PC-9 (cell line): ENCODE measurements around the gene ETV1. TPM values are rescaled to one million over a fixed set of nuclear protein-coding genes. Genes with fewer than 3 reads are reported as not detected.

ENCODE experiments used
- BruUV-seq: library from RNA; stranded (reverse); fragments of 400-500 nt; replicated peaks from 2 replicates; lab custom pipeline; 2021; lab: Mats Ljungman, UMichigan
- CTCF ChIA-PET: fragments of 300-600 bp; sonication (Branson Sonifier 250); formaldehyde crosslinking; loops from one replicate; lab custom pipeline; 2022; ENCODE audit warnings: antibody characterized with exemption; lab: Charles Lee
- POLR2A ChIA-PET: fragments of 300-600 bp; sonication (Branson Sonifier 250); formaldehyde crosslinking; loops from one replicate; lab custom pipeline; 2022; ENCODE audit warnings: antibody characterized with exemption; ENCODE audit not compliant: unreplicated experiment; lab: Charles Lee
- DNase-seq, 2 experiments: peaks; one replicate each; pipeline versions ENCODE4 v3.0.0 to v3.0.0-alpha.2; 2015 to 2022; ENCODE audit warnings: mixed read lengths in 1 of 2
- H2AFZ ChIP-seq: fragments of 200-600 bp; sonication (generic); 2 replicates; pipeline ENCODE4 v1.8.1; 2017; ENCODE audit warnings: antibody characterized with exemption
- H3F3A ChIP-seq: fragments of 200-600 bp; sonication (generic); 2 replicates; pipeline ENCODE4 v1.8.1; 2017; ENCODE audit warnings: antibody characterized with exemption, mild to moderate bottlenecking, low read depth; ENCODE audit not compliant: insufficient read depth
- H3K27ac ChIP-seq: fragments of 200-600 bp; sonication (generic); 2 replicates; pipeline ENCODE4 v1.6.1; 2016; ENCODE audit warnings: mixed run types
- H3K27me3 ChIP-seq: fragments of 200-600 bp; sonication (generic); 2 replicates; pipeline ENCODE4 v1.6.1; 2016; ENCODE audit warnings: low read depth, mixed run types; ENCODE audit not compliant: insufficient read depth
- H3K36me3 ChIP-seq: fragments of 200-600 bp; sonication (generic); 2 replicates; pipeline ENCODE4 v1.6.1; 2016; ENCODE audit warnings: low read depth, mixed run types
- H3K4me1 ChIP-seq: fragments of 200-600 bp; sonication (generic); replicated peaks from 2 replicates; pipeline ENCODE4 v1.6.1; 2016; ENCODE audit warnings: mixed run types; ENCODE audit not compliant: insufficient read depth
- H3K4me2 ChIP-seq: fragments of 200-600 bp; sonication (generic); 2 replicates; pipeline ENCODE4 v1.6.1; 2017; ENCODE audit warnings: mixed run types
- H3K4me3 ChIP-seq: fragments of 200-600 bp; sonication (generic); 2 replicates; pipeline ENCODE4 v1.6.1; 2016; ENCODE audit warnings: mixed run types
- H3K79me2 ChIP-seq: fragments of 200-600 bp; sonication (generic); 2 replicates; pipeline ENCODE4 v1.6.1; 2017; ENCODE audit warnings: low read depth, mixed run types
- H3K9me2 ChIP-seq: fragments of 200-600 bp; sonication (generic); 2 replicates; pipeline ENCODE4 v1.8.1; 2017; ENCODE audit warnings: mild to moderate bottlenecking; ENCODE audit not compliant: insufficient read depth
- H3K9me3 ChIP-seq: fragments of 200-600 bp; sonication (generic); 2 replicates; pipeline ENCODE4 v1.8.1; 2016; ENCODE audit warnings: low read depth; ENCODE audit not compliant: insufficient read depth
- H4K20me1 ChIP-seq: fragments of 200-600 bp; sonication (generic); 2 replicates; pipeline ENCODE4 v1.8.1; 2017; ENCODE audit not compliant: insufficient read depth
- EZH2 ChIP-seq: fragments of 200-600 bp; sonication (generic); IDR thresholded peaks from 2 replicates; pipeline ENCODE4 v1.8.0; 2017; ENCODE audit warnings: antibody characterized with exemption, low read depth
- intact Hi-C: fragments of 100-400 bp; cut with micrococcal nuclease; formaldehyde crosslinking; loops from one replicate; pipeline ENCODE4 v1.10.0; 2022; ENCODE audit not compliant: unreplicated experiment
- total RNA-seq: library from RNA; stranded (reverse); gene quantifications from 2 replicates; pipeline ENCODE4 v1.2.3, GENCODE V29; 2021
- TF ChIP-seq, protein P1 (sequence below): fragments of 200-600 bp; sonication (generic); conservative IDR thresholded peaks from 2 replicates; pipeline ENCODE4 v1.6.1; 2017; ENCODE audit warnings: mixed run types, antibody characterized with exemption, mild to moderate bottlenecking, moderate library complexity

Gene ETV1
- total RNA-seq, 1 experiment from 2014 or later = 9.0 TPM

DNA sequence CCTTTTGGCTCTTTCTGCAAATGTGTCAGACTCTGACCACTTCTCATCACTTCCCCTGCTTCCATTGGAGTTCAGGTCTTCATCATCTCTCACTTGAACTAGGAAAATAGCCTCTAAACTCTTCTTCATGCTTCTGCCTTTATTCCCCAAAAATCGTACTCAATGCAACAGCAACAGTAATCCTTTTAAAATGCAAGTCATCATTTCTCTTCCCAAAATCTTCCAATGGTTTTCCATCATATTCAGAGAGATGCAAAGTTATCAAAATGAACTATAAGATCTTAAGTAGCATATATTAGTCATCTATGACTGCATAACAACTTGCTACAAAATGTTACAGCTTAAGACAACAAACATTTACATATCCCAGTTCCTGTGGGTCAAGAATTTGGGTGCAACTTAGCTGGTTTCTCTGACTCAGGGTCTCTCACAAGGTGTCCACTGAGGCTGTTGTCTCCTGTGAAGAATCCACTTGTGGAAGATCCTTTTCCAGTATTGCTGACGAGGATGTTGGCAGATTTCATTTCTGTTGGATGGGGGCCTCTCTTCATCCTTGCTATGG lies 31.0 kb upstream of the ETV1 start:
- POLR2A ChIA-PET = no interaction called here
- no peaks in the 10 kb centered on the region for H3K79me2 ChIP-seq
- BruUV-seq = no TSS peak
- CTCF ChIA-PET = no interaction called here
- H3K27ac ChIP-seq = no peak overlapping the region
- H3K9me2 ChIP-seq = no peaks in the 10 kb centered on the region
- no peak overlapping the region for H2AFZ ChIP-seq
- H3K4me3 ChIP-seq = no peak overlapping the region
- H3K36me3 ChIP-seq = no peaks in the 10 kb centered on the region
- H4K20me1 ChIP-seq = no peaks in the 10 kb centered on the region
- no peak for DNase-seq
- H3K27me3 ChIP-seq = no peaks in the 10 kb centered on the region
- intact Hi-C loops = no loop called here
- H3K4me1 ChIP-seq = no peaks in the 10 kb centered on the region
- H3K4me2 ChIP-seq = no peak overlapping the region
- TF ChIP-seq, protein P1, sequence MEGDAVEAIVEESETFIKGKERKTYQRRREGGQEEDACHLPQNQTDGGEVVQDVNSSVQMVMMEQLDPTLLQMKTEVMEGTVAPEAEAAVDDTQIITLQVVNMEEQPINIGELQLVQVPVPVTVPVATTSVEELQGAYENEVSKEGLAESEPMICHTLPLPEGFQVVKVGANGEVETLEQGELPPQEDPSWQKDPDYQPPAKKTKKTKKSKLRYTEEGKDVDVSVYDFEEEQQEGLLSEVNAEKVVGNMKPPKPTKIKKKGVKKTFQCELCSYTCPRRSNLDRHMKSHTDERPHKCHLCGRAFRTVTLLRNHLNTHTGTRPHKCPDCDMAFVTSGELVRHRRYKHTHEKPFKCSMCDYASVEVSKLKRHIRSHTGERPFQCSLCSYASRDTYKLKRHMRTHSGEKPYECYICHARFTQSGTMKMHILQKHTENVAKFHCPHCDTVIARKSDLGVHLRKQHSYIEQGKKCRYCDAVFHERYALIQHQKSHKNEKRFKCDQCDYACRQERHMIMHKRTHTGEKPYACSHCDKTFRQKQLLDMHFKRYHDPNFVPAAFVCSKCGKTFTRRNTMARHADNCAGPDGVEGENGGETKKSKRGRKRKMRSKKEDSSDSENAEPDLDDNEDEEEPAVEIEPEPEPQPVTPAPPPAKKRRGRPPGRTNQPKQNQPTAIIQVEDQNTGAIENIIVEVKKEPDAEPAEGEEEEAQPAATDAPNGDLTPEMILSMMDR = no peak
- TF ChIP-seq EZH2 = no peak
- no peaks in the 10 kb centered on the region for H3K9me3 ChIP-seq
- H3F3A ChIP-seq = no peaks in the 10 kb centered on the region

DNA sequence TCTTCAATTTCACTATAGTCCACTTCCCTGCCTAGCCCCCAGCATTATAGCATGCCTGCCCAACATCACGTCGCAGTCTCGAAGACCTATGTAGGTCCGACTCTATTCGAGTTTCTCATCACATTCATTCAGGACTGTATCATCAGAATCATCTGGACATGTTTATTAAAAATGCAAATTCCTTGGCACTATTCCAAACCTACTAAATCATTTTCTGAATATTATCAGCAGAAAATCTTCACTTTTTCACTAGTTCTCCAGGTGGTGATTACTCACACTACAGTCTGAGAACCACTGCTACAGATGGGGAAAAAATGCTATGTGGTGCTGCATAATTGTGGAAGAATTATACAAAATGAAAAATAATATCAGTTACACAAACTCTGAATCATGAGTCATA lies 29.3 kb upstream of the ETV1 start:
- DNase-seq = no peak
- no peaks in the 10 kb centered on the region for H3K9me2 ChIP-seq
- H3K79me2 ChIP-seq = no peaks in the 10 kb centered on the region
- H3F3A ChIP-seq = no peaks in the 10 kb centered on the region
- H3K27me3 ChIP-seq = no peaks in the 10 kb centered on the region
- intact Hi-C loops = no loop called here
- no peak overlapping the region for H3K27ac ChIP-seq
- H3K9me3 ChIP-seq = no peaks in the 10 kb centered on the region
- H3K36me3 ChIP-seq = no peaks in the 10 kb centered on the region
- ChIA-PET CTCF (no interaction called here), POLR2A (no interaction called here)
- no peak overlapping the region for H3K4me3 ChIP-seq
- H3K4me2 ChIP-seq = no peak overlapping the region
- no peaks in the 10 kb centered on the region for H4K20me1 ChIP-seq
- no peak overlapping the region for H2AFZ ChIP-seq
- BruUV-seq = no TSS peak
- TF ChIP-seq, protein P1 = no peak
- no peak for TF ChIP-seq EZH2
- H3K4me1 ChIP-seq = no peaks in the 10 kb centered on the region

DNA sequence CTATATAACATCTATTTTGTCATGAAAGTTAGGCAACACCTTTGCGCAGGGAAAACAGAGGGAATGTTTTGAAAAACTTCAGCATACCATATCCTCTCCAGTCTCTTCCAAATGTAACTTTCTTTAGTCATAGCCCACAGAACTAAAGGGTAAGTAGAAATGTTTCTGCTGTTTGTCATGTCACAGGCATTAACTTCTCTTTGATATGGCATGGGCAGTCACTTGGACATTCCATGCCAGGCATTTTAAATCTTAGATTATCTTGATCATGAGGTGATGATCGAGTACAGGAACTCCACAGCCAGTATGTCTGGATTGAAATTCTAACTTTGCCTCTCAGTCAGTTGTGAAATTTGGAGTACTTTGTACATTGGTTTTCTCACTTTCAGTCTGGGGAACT lies 27.5 kb upstream of the ETV1 start:
- H3K36me3 ChIP-seq = no peaks in the 10 kb centered on the region
- H3K9me2 ChIP-seq = no peaks in the 10 kb centered on the region
- no peaks in the 10 kb centered on the region for H3K4me1 ChIP-seq
- intact Hi-C loops = no loop called here
- H3K4me3 ChIP-seq = no peak overlapping the region
- H4K20me1 ChIP-seq = no peaks in the 10 kb centered on the region
- no peaks in the 10 kb centered on the region for H3K9me3 ChIP-seq
- no peak overlapping the region for H3K4me2 ChIP-seq
- H3K27ac ChIP-seq = no peak overlapping the region
- H3K79me2 ChIP-seq = no peaks in the 10 kb centered on the region
- no TSS peak for BruUV-seq
- CTCF ChIA-PET = no interaction called here
- TF ChIP-seq, protein P1 = no peak
- TF ChIP-seq EZH2 = no peak
- DNase-seq = no peak
- no peak overlapping the region for H2AFZ ChIP-seq
- no peaks in the 10 kb centered on the region for H3K27me3 ChIP-seq
- POLR2A ChIA-PET = no interaction called here
- H3F3A ChIP-seq = no peaks in the 10 kb centered on the region
